ENCODE data around the gene UNKL.

Gene UNKL

DNA sequence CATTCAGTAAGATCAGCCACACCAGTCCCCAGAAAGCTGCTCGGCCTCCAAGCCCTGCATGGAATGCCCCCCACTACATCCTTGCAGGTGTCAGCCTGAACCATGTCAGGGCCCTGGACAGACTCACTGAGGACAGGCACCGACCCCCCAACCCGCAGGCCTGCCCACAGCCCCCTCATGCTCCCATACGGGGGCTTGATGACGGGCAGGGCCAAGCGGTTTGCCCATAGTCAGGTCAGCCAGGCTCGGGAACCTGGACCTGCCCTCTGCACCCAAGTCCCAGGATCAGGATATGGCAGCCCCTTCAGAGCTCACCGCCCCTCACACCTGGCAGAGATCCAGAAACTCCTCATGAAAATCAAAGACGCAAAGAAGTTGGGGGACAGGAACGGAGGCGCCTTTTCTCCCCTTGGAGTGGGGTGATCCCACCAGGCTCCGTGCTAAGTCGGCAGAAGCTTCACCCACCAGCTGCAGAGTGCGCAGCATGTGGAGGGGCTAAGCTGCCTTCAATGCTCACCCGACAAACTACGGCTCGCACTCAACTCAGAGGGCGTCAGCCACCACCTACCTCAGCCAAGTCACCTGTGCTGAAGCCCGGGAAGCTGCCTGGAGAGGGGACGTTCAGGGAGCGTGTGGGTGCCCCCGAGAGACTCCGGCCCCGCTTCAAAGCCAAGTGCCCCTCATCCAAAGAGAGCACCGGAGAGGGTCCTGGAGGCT lies 36.3 kb downstream of the UNKL start:
- no peak for DNase-seq (ENCODE audit: low read depth, low spot score)
- peaks cover 33% of the 10 kb centered on the region for H3K36me3 ChIP-seq (ENCODE audit: insufficient read depth, insufficient read length, low read length)
- H3K4me3 ChIP-seq (ENCODE audit: insufficient read length, low read depth) = peak overlapping the region; percentile 85
- TF ChIP-seq YY1 (IDR thresholded peaks at IDR 0.05; ENCODE audit: insufficient read depth, insufficient read length) (no peak), ZNF274 (IDR thresholded peaks at IDR 0.05; ENCODE audit: low read depth, low read length) (no peak), SUZ12 (IDR thresholded peaks at IDR 0.05; ENCODE audit: extremely low read depth, insufficient read depth, insufficient read length) (no peak)
- peak overlapping the region; percentile 97 for H3K9ac ChIP-seq (ENCODE audit: insufficient read length, low read depth)
- no peaks in the 10 kb centered on the region for H3K9me3 ChIP-seq (ENCODE audit: insufficient read depth, low read length)
- H3K4me1 ChIP-seq (ENCODE audit: insufficient read depth, insufficient read length) = peaks cover 23% of the 10 kb centered on the region
- H3K27me3 ChIP-seq (ENCODE audit: insufficient read depth, insufficient read length) = peaks cover 3% of the 10 kb centered on the region

DNA sequence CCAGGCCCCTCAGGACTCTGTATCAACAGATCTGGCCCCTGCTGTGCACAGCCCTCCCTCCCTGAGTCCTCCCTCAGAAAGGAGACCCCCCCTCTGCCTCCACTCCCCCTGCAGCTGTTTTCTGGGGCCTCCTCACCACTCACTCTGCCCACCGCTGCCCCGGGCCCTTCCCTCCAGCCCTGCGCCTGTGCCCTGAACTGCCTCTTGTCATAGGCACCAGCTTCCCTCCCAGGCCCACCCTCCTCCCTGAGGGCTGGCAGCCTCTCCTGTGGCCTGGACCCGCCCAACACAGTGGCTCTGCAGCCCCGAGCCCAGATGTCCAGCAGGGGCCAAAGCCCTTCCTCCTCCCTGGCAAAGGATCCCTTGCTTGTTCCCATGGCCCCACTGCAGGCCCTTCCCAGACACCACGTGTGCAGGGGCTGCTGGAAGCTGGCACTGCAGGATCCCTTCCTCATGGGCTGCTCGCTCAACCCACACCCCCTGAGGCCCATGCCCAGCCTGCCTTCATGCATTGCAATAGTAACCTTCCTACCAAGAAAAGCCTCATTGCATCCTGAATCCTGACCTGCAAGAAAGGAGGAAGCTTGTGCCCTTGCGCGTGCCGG lies 37.0 kb downstream of the UNKL start:
- Histone ChIP-seq H3K9me3 (ENCODE audit: insufficient read depth, low read length) (no peaks in the 10 kb centered on the region), H3K9ac (ENCODE audit: insufficient read length, low read depth) (peak overlapping the region; percentile 97), H3K36me3 (ENCODE audit: insufficient read depth, insufficient read length, low read length) (peaks cover 34% of the 10 kb centered on the region), H3K4me1 (ENCODE audit: insufficient read depth, insufficient read length) (peaks cover 23% of the 10 kb centered on the region), H3K4me3 (ENCODE audit: insufficient read length, low read depth) (peak overlapping the region; percentile 85), H3K27me3 (ENCODE audit: insufficient read depth, insufficient read length) (peaks cover 3% of the 10 kb centered on the region)
- no peak for DNase-seq (ENCODE audit: low read depth, low spot score)
- no peak for TF ChIP-seq YY1 (IDR thresholded peaks at IDR 0.05; ENCODE audit: insufficient read depth, insufficient read length)
- no peak for TF ChIP-seq ZNF274 (IDR thresholded peaks at IDR 0.05; ENCODE audit: low read depth, low read length)
- TF ChIP-seq SUZ12 (IDR thresholded peaks at IDR 0.05; ENCODE audit: extremely low read depth, insufficient read depth, insufficient read length) = no peak

DNA sequence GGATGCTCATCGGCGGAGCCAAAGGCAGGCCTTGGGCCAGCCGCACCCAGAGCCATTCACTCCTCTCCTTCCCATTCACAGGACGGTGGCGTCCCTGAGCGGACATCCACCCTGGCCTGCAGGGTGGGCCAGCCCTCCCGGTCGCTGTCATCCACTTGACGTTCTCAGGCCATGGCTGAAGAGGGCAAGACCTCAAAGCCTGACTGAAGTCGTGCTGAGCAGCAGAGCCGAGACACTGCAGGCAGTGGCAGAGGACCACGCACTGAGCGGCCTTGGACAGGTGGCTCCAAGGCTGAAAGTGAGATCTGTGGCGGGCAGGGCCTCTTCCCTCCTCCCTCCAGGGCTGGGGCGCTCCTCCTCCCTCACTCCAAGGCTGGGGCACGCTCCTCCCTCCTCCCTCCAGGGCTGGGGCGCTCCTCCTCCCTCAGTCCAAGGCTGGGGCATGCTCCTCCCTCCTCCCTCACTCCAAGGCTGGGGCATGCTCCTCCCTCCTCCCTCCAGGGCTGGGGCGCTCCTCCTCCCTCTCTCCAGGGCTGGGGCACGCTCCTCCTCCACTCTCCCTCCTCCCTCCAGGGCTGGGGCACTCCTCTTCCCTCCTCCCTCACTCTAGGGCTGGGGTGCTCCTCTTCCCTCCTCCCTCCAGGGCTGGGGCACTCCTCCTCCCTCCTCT lies 38.6 kb downstream of the UNKL start:
- Histone ChIP-seq H3K36me3 (ENCODE audit: insufficient read depth, insufficient read length, low read length) (peaks cover 47% of the 10 kb centered on the region), H3K27me3 (ENCODE audit: insufficient read depth, insufficient read length) (peaks cover 3% of the 10 kb centered on the region), H3K4me1 (ENCODE audit: insufficient read depth, insufficient read length) (peaks cover 26% of the 10 kb centered on the region), H3K9me3 (ENCODE audit: insufficient read depth, low read length) (no peaks in the 10 kb centered on the region), H3K4me3 (ENCODE audit: insufficient read length, low read depth) (no peak overlapping the region), H3K9ac (ENCODE audit: insufficient read length, low read depth) (peak overlapping the region; percentile 8)
- DNase-seq (ENCODE audit: low read depth, low spot score) = no peak
- TF ChIP-seq YY1 (IDR thresholded peaks at IDR 0.05; ENCODE audit: insufficient read depth, insufficient read length) (no peak), ZNF274 (IDR thresholded peaks at IDR 0.05; ENCODE audit: low read depth, low read length) (no peak), SUZ12 (IDR thresholded peaks at IDR 0.05; ENCODE audit: extremely low read depth, insufficient read depth, insufficient read length) (no peak)

GRCh38 chr16:1375298-1375640 lies 39.2 kb downstream of the UNKL start:
- peaks cover 50% of the 10 kb centered on the region for H3K36me3 ChIP-seq (ENCODE audit: insufficient read depth, insufficient read length, low read length)
- peak overlapping the region; percentile 8 for H3K9ac ChIP-seq (ENCODE audit: insufficient read length, low read depth)
- H3K4me3 ChIP-seq (ENCODE audit: insufficient read length, low read depth) = no peak overlapping the region
- H3K9me3 ChIP-seq (ENCODE audit: insufficient read depth, low read length) = no peaks in the 10 kb centered on the region
- no peak for TF ChIP-seq SUZ12 (IDR thresholded peaks at IDR 0.05; ENCODE audit: extremely low read depth, insufficient read depth, insufficient read length)
- TF ChIP-seq YY1 (IDR thresholded peaks at IDR 0.05; ENCODE audit: insufficient read depth, insufficient read length) = no peak
- TF ChIP-seq ZNF274 (IDR thresholded peaks at IDR 0.05; ENCODE audit: low read depth, low read length) = no peak
- H3K27me3 ChIP-seq (ENCODE audit: insufficient read depth, insufficient read length) = peaks cover 3% of the 10 kb centered on the region
- DNase-seq (ENCODE audit: low read depth, low spot score) = no peak
- peaks cover 26% of the 10 kb centered on the region for H3K4me1 ChIP-seq (ENCODE audit: insufficient read depth, insufficient read length)

DNA sequence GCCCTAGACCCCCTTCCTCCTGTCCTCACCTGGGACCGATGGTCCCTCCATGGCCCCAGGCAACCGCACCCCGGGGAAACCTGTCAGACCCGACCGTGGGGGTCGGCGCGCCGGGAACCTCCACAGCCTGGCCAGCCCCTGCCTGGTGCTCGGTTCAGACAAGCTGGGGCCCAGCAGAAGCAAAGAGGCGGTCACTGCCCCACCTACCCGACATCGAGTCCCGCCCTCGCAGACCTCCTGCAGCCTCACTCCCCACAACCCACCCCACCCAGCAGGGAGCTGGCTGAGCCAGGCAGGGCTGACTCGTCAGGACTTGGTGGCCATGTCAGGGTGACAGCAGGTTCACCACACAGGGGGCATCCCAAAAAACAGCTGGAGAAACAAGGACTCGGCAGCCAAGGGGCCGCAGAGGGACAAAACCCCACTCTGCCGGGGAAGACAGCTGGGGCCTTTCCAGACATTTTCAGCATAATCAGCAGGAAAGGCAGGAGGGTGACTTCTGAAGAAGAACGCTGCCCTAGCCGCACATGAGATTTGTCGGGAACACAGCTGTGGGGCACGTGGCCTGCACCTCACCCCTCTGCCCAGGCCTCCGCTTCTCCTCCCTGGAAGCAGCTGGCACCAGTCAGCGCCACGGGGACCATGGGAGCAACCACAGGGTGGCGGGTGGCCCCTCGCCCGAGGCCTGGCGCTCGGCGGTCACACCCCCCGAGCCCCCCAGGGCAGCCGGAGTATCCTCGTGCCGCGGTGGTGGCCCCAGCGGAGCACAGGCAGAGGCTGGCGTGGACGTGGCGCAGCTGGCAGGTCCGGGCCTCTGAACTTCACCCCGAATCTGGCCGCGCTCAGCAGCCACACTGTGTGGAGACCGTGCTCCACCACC lies 39.8 kb downstream of the UNKL start:
- peaks cover 56% of the 10 kb centered on the region for H3K36me3 ChIP-seq (ENCODE audit: insufficient read depth, insufficient read length, low read length)
- H3K9ac ChIP-seq (ENCODE audit: insufficient read length, low read depth) = peak overlapping the region; percentile 17
- no peaks in the 10 kb centered on the region for H3K9me3 ChIP-seq (ENCODE audit: insufficient read depth, low read length)
- peaks cover 26% of the 10 kb centered on the region for H3K4me1 ChIP-seq (ENCODE audit: insufficient read depth, insufficient read length)
- no peak for DNase-seq (ENCODE audit: low read depth, low spot score)
- peaks cover 3% of the 10 kb centered on the region for H3K27me3 ChIP-seq (ENCODE audit: insufficient read depth, insufficient read length)
- H3K4me3 ChIP-seq (ENCODE audit: insufficient read length, low read depth) = no peak overlapping the region
- TF ChIP-seq YY1 (IDR thresholded peaks at IDR 0.05; ENCODE audit: insufficient read depth, insufficient read length) (no peak), SUZ12 (IDR thresholded peaks at IDR 0.05; ENCODE audit: extremely low read depth, insufficient read depth, insufficient read length) (no peak), ZNF274 (IDR thresholded peaks at IDR 0.05; ENCODE audit: low read depth, low read length) (no peak)

- no peak for TF ChIP-seq SUZ12 (IDR thresholded peaks at IDR 0.05; ENCODE audit: extremely low read depth, insufficient read depth, insufficient read length)
- no peak for TF ChIP-seq ZNF274 (IDR thresholded peaks at IDR 0.05; ENCODE audit: low read depth, low read length)
- TF ChIP-seq YY1 (IDR thresholded peaks at IDR 0.05; ENCODE audit: insufficient read depth, insufficient read length) = no peak
- Histone ChIP-seq H3K27me3 (ENCODE audit: insufficient read depth, insufficient read length) (no peaks in the 10 kb centered on the region), H3K9me3 (ENCODE audit: insufficient read depth, low read length) (no peaks in the 10 kb centered on the region), H3K36me3 (ENCODE audit: insufficient read depth, insufficient read length, low read length) (peaks cover 59% of the 10 kb centered on the region), H3K4me1 (ENCODE audit: insufficient read depth, insufficient read length) (peaks cover 17% of the 10 kb centered on the region), H3K9ac (ENCODE audit: insufficient read length, low read depth) (no peak overlapping the region), H3K4me3 (ENCODE audit: insufficient read length, low read depth) (no peak overlapping the region)
- DNase-seq (ENCODE audit: low read depth, low spot score) = no peak
Measured at GRCh38 chr16:1372292-1372950, 42.1 kb downstream of the UNKL start.
